Tibial artery (tissue), 4 donors: ENCODE measurements around the gene RCOR2.

ENCODE experiments used
- DNase-seq, 2 donors: peaks; one replicate each; pipeline ENCODE4 v3.0.0-alpha.2; 2019
- H3K27ac ChIP-seq, 2 donors: fragments of 200-600 bp; sonication (generic) in 1 of 2; 1 replicate in 1 of 2; 2 replicates in 1 of 2; pipeline ENCODE4 v1.5.1; 2018 to 2019; ENCODE audit warnings: mild to moderate bottlenecking in 1 of 2
- H3K27me3 ChIP-seq, 2 donors: fragments of 200-600 bp; sonication (generic) in 1 of 2; one replicate each; pipeline versions ENCODE4 v1.5.1 to v1.6.0; 2016 to 2019
- H3K36me3 ChIP-seq, 3 donors: fragments of 200-600 bp; sonication (generic) in 2 of 3; one replicate each; pipeline ENCODE4 v1.5.1; 2016 to 2019; ENCODE audit warnings: mild to moderate bottlenecking in 2 of 3
- H3K4me1 ChIP-seq, 4 donors: fragments of 200-600 bp; sonication (generic) in 2 of 4; 1 replicate in 3 of 4; 2 replicates in 1 of 4; pipeline ENCODE4 v1.5.1; 2016 to 2019
- H3K4me3 ChIP-seq, 2 donors: fragments of 200-600 bp; sonication (generic) in 1 of 2; 1 replicate in 1 of 2; 2 replicates in 1 of 2; pipeline ENCODE4 v1.5.1; 2018 to 2019; ENCODE audit warnings: mild to moderate bottlenecking in 2 of 2
- H3K9me3 ChIP-seq, 3 donors: fragments of 200-600 bp; sonication (generic) in 1 of 3; one replicate each; pipeline ENCODE4 v1.5.1; 2016 to 2019
- intact Hi-C: fragments of 100-400 bp; cut with DNase I; formaldehyde crosslinking; loops from one replicate; pipeline ENCODE4 v1.15.0; 2023; ENCODE audit warnings: low total_unique reads
- TF ChIP-seq, protein P1 (sequence below), 2 experiments: fragments of 200-600 bp in 1 of 2; fragments of 450-650 bp in 1 of 2; IDR thresholded peaks; one replicate each; pipeline ENCODE4 v1.5.1; 2017 to 2019; ENCODE audit warnings: antibody characterized with exemption in 2 of 2, mild to moderate bottlenecking in 1 of 2, moderate library complexity in 1 of 2

The RCOR2 gene

DNA sequence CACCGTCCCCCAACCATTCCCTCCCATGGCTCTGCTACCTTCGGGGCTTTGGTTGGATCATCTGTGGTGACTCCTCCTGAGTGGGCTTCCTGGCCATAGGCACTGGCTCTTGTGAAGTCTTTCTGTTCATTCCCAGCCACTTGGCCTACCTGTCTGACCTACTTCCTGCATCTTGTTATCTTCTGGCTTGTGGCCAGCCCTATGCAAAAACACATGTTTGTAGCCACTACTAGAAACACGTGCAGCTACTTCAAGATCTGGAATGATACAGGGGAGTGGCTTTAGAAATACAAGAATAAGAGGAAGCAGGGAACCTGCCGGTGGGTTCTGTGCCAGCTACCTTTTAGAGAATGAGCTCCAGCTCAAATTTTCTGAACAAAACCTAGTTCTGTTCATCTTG, 20.9 kb downstream of the RCOR2 start:
- H3K27me3 ChIP-seq = no peaks in the 10 kb centered on the region
- no peak for DNase-seq
- intact Hi-C loops = no loop called here
- H3K4me1 ChIP-seq = peaks cover 0 to 28% (median 0%) of the 10 kb centered on the region in 4 donors
- TF ChIP-seq, protein P1, sequence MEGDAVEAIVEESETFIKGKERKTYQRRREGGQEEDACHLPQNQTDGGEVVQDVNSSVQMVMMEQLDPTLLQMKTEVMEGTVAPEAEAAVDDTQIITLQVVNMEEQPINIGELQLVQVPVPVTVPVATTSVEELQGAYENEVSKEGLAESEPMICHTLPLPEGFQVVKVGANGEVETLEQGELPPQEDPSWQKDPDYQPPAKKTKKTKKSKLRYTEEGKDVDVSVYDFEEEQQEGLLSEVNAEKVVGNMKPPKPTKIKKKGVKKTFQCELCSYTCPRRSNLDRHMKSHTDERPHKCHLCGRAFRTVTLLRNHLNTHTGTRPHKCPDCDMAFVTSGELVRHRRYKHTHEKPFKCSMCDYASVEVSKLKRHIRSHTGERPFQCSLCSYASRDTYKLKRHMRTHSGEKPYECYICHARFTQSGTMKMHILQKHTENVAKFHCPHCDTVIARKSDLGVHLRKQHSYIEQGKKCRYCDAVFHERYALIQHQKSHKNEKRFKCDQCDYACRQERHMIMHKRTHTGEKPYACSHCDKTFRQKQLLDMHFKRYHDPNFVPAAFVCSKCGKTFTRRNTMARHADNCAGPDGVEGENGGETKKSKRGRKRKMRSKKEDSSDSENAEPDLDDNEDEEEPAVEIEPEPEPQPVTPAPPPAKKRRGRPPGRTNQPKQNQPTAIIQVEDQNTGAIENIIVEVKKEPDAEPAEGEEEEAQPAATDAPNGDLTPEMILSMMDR (IDR thresholded peaks at IDR 0.05) = no peak
- H3K27ac ChIP-seq = no peak overlapping the region
- H3K4me3 ChIP-seq = no peak overlapping the region
- peaks cover 46 to 65% (median 56%) of the 10 kb centered on the region in 3 donors for H3K36me3 ChIP-seq
- H3K9me3 ChIP-seq = no peaks in the 10 kb centered on the region

DNA sequence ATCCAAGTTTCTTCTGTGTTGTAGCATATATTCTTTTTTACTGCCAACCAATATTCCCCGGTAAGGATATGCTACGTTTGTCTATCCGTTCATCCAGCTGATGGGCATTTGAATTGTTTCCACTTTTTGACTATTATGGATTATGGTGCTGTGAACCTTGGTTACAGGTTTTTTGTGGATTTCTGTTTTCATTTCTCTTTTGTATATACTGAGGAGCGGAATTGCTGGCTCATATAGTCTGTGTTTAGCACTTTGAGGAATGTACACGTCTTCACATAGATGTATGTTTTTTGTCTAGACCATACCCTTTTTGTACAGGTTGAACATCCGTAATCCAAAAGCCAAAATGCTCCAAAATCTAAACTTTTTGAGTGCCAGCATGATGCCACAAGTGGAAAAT, 23.6 kb downstream of the RCOR2 start:
- no peak for DNase-seq
- Histone ChIP-seq H3K4me1 (peaks cover 0 to 53% (median 18%) of the 10 kb centered on the region in 4 donors), H3K9me3 (no peaks in the 10 kb centered on the region), H3K36me3 (peaks cover 19 to 38% (median 28%) of the 10 kb centered on the region in 3 donors), H3K27ac (no peak overlapping the region), H3K27me3 (no peaks in the 10 kb centered on the region), H3K4me3 (no peak overlapping the region)
- intact Hi-C loops = no loop called here
- TF ChIP-seq, protein P1 (IDR thresholded peaks at IDR 0.05) = no peak

DNA sequence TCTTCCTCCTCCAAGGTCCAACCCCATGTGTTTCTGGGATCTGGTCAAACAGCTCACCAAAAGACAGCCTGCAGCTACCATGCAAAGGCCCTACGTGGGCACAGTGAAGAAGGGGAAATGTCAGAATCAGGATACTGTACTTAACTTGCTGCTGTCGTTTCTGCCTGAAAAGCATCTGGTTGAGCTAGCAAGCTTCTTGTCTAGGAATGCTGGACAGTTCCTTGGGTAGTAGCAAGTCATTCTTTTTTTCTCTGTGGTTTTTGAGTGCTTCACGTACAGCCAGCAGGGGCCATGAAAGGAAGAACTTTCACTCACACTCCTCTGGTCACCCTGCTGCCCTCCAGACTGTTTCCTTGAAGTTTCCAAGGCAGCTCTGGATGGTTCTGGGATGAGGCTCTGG, 24.7 kb downstream of the RCOR2 start:
- TF ChIP-seq, protein P1 (IDR thresholded peaks at IDR 0.05) = no peak
- H3K36me3 ChIP-seq = peaks cover 9 to 26% (median 17%) of the 10 kb centered on the region in 3 donors
- peaks cover 0 to 64% (median 28%) of the 10 kb centered on the region in 4 donors for H3K4me1 ChIP-seq
- no peak overlapping the region for H3K4me3 ChIP-seq
- no peaks in the 10 kb centered on the region for H3K9me3 ChIP-seq
- H3K27ac ChIP-seq = no peak overlapping the region
- no peak for DNase-seq
- intact Hi-C loops = no loop called here
- H3K27me3 ChIP-seq = no peaks in the 10 kb centered on the region

DNA sequence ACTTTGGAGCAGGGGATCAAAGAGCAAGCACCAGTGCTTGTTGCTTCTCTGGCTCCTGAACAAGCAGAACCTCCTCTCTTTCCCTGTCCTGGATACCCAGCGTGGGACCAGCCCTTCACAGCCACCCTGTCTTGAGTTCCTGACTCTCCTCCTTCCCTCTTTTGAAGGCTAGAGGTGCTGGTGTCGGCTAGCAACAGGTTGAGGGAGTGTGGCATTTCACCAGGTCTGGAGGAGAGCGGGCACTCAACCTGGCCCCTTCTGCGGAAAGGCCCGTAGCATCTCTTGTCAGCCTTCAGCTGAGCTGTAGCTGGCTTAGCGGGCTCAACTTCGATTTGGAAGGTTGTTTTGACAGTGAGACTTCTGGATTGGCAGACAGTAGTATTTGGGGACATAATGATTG, 26.6 kb downstream of the RCOR2 start:
- Histone ChIP-seq H3K27ac (no peak overlapping the region), H3K27me3 (no peaks in the 10 kb centered on the region), H3K4me3 (no peak overlapping the region), H3K4me1 (peaks cover 0 to 57% (median 33%) of the 10 kb centered on the region in 4 donors), H3K9me3 (no peaks in the 10 kb centered on the region), H3K36me3 (peaks cover 0 to 8% (median 5%) of the 10 kb centered on the region in 3 donors)
- intact Hi-C loops = no loop called here
- DNase-seq = no peak
- TF ChIP-seq, protein P1 (IDR thresholded peaks at IDR 0.05) = no peak

DNA sequence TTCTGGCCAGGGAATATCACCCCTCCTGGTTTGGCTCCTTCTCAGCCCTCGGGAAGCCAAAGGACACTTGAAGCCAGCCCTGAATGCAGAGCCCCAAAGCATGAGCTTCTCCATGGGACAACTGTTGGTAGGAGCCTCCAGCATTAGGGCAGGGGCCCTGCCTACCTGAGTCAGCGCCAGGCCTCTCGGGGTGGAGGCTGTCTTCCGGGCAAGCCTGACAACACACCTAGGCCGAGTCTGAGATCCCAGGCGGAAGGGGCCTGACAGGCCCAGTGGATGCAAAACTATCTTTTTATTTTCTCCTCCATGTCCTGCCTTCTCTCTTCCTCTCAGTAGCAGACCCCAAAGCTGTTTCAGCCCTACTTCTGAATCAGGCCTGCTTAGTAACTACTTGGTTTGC, 27.6 kb downstream of the RCOR2 start:
- Histone ChIP-seq H3K36me3 (no peaks in the 10 kb centered on the region), H3K9me3 (no peaks in the 10 kb centered on the region), H3K4me3 (no peak overlapping the region), H3K27ac (peak overlapping the region; percentile 58 to 72), H3K4me1 (peaks cover 0 to 63% (median 33%) of the 10 kb centered on the region in 4 donors), H3K27me3 (no peaks in the 10 kb centered on the region)
- DNase-seq = no peak
- intact Hi-C loops = no loop called here
- TF ChIP-seq, protein P1 (IDR thresholded peaks at IDR 0.05) = no peak
